CD4-positive, alpha-beta T cell treated with Interleukin-6 for 4 hours (primary cell): ENCODE measurements around the gene RBM8A.

Experiments
- DNase-seq: peaks from one replicate; pipeline ENCODE4 v3.0.0-alpha.2; 2020; ENCODE audit warnings: mixed read lengths

The RBM8A gene

DNA sequence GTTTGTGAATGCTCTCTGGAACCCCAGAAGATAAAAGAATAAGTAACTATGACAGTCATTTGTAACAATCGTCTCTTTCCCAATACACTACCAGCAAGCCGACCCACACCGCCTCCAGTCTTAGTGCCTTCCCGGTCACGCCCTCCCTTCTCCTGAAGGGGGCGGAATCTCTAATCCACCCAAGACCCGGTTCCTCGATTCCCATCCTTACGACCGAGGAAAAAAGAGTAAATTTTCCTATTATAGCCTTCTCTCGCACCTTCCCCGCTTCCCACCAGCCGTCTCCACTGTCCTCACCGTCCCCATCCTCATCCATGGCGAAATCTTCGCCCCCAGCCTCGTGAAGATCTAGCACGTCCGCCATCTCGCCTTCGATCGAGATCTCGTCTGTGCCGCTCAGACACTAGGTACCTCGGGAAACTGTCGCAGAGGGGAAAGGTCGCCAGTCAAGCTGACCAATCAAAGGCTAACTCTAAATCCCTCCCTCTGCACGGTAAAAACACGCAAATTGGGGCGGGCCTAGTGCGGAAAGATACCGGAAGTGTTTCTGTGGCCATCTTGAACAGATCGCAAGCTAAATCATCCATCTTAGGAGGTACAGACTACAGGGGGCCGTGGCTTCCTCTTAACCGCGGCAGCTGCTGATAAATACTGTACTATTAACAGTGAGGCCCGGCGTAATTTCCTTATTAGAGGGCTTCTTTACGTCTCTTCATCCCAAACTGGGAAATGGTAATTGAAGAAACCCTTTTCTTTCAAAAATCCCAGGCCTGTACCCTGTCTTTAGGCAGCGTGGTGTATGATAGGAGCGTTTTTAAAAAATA is at the start of gene RBM8A:
TSS of gene RBM8A (minus strand) at position 422 of the 824 bp plus-strand sequence. CDS start at position 364, 58 bp downstream.
- DNase-seq: peak; percentile 95

GRCh38 chr1:145977016-145977415 is 49.7 kb upstream of the RBM8A start:
- DNase-seq: no peak

GRCh38 chr1:145975216-145975615 is 47.9 kb upstream of the RBM8A start:
- DNase-seq: no peak

DNA sequence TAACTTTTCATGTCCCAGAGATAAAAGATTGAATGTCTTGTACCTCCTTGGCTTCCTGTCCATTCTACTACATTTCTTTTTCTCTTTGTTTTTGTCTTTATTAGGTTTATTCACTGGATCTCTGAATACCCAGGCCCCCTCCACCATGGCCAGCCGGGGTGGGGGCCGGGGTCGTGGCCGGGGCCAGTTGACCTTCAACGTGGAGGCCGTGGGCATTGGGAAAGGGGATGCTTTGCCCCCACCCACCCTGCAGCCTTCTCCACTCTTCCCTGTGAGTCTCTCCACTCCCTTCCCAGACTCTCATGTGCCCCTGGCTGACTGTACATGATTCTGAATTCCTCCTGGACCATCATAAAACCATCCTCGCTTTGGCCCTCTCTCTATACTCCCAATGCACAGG is 47.4 kb upstream of the RBM8A start:
- no peak for DNase-seq

DNA sequence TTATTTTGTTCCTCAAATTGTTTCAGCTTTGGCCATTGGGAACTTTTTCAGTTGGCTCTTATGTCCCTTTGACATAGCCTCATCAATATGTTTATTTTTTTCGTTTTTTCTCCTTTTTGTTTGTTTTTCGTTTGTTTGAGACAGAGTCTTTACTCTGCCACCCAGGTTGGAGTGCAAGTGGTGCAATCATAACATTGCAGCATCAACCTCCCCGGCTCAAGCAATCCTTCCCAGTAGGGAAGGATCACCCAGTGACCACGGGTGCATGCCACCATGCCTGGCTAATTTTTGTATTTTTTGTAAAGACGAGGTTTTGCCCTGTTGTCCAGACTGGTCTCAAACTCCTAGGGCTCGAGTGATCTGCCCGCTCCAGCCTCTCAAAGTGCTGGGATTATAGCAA is 45.3 kb upstream of the RBM8A start:
- no peak for DNase-seq

DNA sequence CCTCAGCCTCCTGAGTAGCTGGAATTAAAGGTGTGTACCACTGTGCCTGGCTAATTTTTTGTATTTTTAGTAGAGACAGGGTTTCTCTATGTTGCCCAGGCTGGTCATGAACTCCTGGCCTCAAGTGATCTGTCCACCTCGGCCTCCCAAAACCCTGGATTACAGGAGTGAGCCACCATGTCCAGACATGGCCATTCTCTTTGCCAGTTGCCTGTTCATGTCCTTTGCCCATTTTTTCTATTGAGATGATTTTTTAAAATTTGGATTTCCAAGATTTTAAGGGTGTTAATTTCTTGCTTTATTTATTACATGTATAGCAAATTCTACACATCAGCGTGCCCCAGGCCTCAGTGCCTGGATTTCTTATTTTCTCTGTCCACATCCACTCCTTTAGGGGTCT is 40.0 kb upstream of the RBM8A start:
- no peak for DNase-seq

GRCh38 chr1:145965119-145965744 is 37.9 kb upstream of the RBM8A start:
- DNase-seq: no peak

- peak; percentile 93 for DNase-seq
These were observed 37.2 kb upstream of the RBM8A start, which contains the start of the genes ANKRD34A and POLR3GL for GRCh38 chr1:145964328-145965118. ANKRD34A (minus strand) TSS chr1:145964575; CDS start chr1:145961759, 2,816 bp downstream. POLR3GL (plus strand) TSS chr1:145964690; CDS start chr1:145974866, 10,176 bp downstream.

GRCh38 chr1:145963265-145964019 is 36.2 kb upstream of the RBM8A start:
- DNase-seq: no peak

DNA sequence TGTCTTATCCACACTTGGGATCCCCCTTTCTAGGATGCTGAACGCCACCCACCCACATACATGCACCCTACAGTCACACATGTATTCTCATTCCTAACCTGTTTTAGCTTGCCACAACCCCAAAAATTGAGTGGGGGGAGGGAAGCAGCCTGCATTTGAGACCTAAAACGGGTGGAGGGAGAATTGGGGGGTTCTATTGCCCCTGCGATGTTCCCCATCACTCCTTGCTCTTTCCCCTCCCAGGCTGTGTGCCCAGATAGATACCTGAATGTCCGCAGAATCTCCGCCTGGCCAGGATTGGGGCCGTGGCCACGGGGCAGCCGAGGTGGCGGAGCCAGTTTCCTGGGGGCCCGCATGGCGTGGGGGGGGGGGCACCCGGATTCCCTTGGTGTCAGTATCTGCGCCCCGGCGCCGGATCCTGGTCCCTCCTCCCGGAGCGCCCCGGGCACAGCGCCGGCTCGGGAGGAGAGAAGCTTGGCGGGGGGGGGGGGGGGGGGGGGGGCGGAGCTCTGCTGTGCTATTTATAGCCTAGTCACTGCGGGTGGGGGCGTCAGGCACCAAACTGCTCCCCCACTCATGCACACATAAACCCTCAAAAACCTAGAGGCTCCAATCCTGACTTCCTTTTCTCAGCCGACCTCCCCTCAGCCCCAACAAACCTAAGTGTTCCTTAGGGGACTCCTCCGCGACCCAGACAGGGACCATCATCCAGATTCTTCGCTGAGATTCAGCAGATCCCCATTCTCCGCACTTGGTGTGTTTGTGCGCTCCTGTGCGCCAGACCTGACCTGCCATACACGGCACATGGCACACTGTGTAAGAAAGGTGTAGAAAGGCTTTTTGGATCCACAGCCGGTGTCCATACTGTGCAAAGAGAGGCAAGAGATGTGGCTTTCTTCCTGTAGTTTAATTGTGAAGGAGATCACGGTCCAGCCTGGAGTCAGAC is 35.1 kb upstream of the RBM8A start:
- DNase-seq: peak; percentile 61

DNA sequence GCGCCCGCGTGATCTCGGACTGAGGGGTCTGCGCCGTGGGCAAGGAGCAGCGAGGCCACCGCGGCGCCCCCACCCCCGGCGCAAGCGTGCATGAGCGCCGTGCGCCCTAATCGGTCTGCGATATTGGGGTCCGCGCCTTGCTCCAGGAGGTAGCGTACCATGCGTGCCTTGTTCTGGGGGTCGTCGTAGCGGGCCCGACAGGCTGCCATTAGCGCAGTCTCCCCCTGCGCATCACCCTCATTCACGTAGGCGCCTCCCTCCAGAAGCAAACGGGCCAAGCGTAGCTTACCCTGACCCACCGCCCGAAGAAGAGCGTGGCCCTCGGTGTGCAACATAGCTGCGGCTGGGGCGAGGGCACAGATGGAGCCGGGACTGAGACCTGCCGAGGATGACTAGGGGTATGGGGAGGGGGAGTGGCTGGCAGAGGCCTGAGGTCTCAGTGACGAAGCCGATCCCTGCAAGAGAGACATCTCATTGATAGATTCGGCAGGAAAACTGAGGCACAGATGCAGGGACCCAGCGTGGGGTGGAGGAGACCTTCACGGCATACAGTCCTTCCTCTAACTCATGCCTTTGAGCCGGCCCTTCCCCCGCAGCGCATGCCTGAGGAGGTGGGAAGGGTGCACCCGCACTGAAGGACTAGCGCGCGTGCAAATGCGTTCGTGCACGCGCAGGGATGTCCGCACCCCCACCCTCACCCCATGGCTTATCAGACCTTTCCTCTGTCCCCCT is 34.3 kb upstream of the RBM8A start:
- peak; percentile 58 for DNase-seq

DNA sequence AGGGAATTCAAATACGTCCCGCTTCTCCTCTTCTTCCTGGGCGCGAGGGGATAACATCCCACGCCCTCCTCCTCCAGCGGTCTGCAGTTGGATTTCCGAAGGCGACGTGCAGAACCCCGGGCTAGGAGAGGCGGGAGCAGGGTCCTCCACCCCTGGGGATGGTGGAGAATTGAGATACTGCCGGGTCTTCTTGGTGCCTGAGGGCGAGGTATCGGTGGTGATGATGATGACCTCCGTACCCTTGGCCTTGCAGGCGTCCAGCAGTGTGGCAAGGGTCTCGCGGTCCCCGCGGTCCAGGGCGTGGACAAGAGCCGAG is 33.8 kb upstream of the RBM8A start:
- DNase-seq: no peak

DNA sequence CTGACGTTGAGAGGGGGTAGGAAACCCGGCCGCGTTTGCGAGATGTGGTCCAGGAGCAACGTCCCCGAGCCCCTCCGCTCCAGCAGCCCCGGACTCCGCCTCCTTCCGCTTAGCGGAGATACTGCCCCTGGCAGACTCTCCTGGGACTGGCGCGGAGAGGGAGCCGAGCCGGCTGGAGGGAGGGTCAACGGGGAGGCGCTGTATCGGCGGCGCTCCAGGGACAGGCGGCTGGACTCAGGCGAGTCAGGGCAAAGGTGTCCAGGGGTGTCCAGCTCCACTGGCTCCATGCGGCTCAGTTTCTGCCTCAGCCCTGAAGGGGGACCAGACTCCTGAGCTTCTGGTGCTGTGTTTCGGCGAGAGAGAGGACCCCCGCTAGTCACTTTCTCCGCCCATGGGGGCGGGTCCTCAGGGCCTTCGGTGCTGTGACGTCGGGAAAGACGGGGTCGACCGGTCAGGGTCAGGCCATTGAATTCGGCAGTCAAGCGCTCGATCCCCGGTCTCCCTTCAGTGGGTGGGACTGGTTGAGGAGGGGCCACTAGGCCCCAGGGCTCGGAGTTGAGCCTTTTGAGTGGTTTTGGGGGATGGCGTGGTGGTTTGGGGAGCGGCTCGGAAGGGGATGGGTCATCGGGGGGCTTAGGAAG is 33.3 kb upstream of the RBM8A start:
- peak; percentile 65 for DNase-seq

- DNase-seq: no peak
These were observed 32.7 kb upstream of the RBM8A start for GRCh38 chr1:145959957-145960467.

DNA sequence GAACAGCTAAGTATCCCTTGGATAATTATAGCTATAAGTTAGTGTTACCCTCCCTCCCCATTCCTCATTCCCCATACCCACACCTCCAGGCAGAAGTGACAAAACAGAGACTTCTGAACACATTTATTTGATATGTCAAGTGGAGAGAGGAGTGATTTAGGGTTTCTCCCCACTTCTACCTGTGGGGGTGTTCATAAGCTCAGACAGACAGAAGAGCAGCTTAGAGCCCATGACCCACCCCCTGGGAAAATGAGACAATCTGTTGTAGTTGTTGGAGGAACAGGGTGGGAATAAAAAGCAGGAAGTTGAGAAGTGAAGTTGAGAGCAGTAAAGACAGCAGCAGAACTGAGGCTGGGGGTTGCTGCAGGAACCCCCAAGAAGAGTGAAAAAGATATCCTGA is 32.0 kb upstream of the RBM8A start:
- DNase-seq: no peak

DNA sequence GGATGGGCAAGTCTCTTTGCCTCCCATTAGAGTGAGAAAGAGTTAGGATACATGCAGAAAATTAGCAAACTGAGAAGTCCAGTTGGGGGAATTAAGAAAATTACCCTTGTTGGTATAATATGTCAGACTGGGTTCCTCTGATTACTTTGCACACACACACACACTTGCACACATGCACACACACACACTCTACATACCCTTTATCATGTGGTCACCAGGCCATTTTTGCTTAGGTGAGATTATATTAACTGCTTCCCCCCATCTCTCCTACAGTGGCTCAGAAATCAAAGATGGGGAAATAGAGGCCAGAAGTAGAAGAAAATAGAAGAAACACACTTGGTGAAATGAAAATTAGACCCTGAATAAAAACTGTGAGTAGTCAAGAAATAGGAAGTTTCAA is 31.4 kb upstream of the RBM8A start:
- no peak for DNase-seq

GRCh38 chr1:145957443-145958319 is 30.4 kb upstream of the RBM8A start, which contains the start of gene LIX1L:
LIX1L (minus strand) TSS chr1:145958017; CDS start chr1:145957927, 90 bp downstream.
- peak; percentile 97 for DNase-seq

GRCh38 chr1:145956781-145957442 is 29.6 kb upstream of the RBM8A start:
- peak; percentile 14 for DNase-seq
